ENCODE results near the gene CSNK2A1. TPM values are rescaled to one million over a fixed set of nuclear protein-coding genes. Genes with fewer than 3 reads are reported as not detected.

CSNK2A1 gene
- total and polyA plus RNA-seq, 12 donors: 18.9 to 192 (median 94.1) TPM

DNA sequence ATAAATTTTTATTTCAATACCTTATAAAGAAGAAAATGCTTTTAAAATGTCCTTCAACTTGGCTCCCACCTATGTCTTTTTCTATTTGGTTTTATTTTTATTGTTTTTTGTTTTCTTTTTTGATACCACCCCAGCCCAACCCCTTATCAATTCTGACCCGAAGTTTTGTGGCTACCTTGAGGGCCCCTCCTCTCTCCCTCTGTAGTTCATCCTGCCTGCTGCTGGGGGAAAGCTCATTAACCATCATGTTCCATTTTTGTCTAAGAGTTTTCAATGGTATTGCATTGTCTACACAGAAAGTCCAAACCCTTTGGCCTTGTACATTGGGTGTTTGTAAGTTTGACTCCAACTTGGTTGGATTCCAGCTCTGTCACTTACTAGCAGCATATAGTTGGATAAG is 5.3 kb upstream of the CSNK2A1 start:
- Histone ChIP-seq H3K27ac (no peak overlapping the region), H3K36me3 (replicated peaks in 1 of 2) (no peaks in the 10 kb centered on the region), H3K9me3 (replicated peaks in 1 of 3) (no peaks in the 10 kb centered on the region), H3K27me3 (peaks cover 4% of the 10 kb centered on the region), H3K4me1 (replicated peaks in 1 of 2) (peaks cover 0 to 5% of the 10 kb centered on the region in 2 donors), H3K4me3 (no peak overlapping the region)
- no peak for TF ChIP-seq POLR2A (IDR thresholded peaks at IDR 0.05)
- TF ChIP-seq, protein P1, sequence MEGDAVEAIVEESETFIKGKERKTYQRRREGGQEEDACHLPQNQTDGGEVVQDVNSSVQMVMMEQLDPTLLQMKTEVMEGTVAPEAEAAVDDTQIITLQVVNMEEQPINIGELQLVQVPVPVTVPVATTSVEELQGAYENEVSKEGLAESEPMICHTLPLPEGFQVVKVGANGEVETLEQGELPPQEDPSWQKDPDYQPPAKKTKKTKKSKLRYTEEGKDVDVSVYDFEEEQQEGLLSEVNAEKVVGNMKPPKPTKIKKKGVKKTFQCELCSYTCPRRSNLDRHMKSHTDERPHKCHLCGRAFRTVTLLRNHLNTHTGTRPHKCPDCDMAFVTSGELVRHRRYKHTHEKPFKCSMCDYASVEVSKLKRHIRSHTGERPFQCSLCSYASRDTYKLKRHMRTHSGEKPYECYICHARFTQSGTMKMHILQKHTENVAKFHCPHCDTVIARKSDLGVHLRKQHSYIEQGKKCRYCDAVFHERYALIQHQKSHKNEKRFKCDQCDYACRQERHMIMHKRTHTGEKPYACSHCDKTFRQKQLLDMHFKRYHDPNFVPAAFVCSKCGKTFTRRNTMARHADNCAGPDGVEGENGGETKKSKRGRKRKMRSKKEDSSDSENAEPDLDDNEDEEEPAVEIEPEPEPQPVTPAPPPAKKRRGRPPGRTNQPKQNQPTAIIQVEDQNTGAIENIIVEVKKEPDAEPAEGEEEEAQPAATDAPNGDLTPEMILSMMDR (IDR thresholded peaks at IDR 0.05): no peak
- intact Hi-C loops (cut with DNase I): no loop called here
- DNase-seq: no peak
- WGBS, 4 donors: 50 to 65% (median 56%) methylated on average over 1 of the region's 1 CpG

DNA sequence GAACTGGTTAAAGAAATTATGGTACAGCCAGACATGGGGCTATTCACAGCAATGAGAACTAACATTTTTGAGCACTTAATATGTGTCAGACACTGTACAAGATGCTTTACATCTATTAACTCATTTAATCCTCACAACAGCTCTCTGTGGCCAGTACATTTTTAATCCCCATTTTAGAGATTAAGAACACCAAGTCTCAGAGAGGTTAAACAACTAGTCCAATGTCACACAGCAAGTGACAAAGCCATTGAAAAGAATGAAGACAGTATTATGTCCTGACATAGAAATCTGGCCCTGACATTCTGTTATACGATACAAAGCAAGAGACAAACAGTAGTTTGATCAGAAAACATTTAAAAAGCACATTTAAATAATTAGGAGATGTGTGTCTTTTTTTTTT is 3.8 kb upstream of the CSNK2A1 start:
- no peak overlapping the region for H3K4me3 ChIP-seq
- 87 to 91% (median 91%) methylated on average over 1 of the region's 1 CpG for WGBS, 4 donors
- H3K27ac ChIP-seq: no peak overlapping the region
- H3K36me3 ChIP-seq (replicated peaks in 1 of 2): no peaks in the 10 kb centered on the region
- H3K27me3 ChIP-seq: no peaks in the 10 kb centered on the region
- TF ChIP-seq, protein P1 (IDR thresholded peaks at IDR 0.05): no peak
- TF ChIP-seq POLR2A (IDR thresholded peaks at IDR 0.05): no peak
- no peak for DNase-seq
- H3K9me3 ChIP-seq (replicated peaks in 1 of 3): no peaks in the 10 kb centered on the region
- intact Hi-C loops (cut with DNase I): no loop called here
- H3K4me1 ChIP-seq (replicated peaks in 1 of 2): peaks cover 1 to 9% of the 10 kb centered on the region in 2 donors

DNA sequence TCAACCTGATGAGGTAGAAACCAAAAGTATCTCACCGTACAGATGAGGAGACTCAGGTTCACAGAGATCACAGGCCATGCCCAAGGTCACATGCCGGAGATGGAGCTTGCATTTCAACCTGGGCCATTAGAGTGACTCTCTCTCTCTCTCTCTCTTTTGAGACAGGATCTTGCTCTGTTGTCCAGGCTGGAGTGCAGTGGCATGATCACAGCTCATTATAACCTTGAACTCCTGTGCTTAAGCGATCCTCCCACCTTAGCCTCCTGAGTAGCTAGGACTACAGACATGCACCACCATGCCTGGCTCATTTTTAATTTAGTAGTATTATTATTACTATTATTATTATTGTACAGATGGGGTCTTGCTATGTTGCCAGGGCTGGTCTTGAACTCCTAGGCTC is 2.8 kb upstream of the CSNK2A1 start:
- H3K9me3 ChIP-seq (replicated peaks in 1 of 3): no peaks in the 10 kb centered on the region
- intact Hi-C loops (cut with DNase I): no loop called here
- H3K4me1 ChIP-seq (replicated peaks in 1 of 2): peaks cover 10 to 20% of the 10 kb centered on the region in 2 donors
- H3K36me3 ChIP-seq (replicated peaks in 1 of 2): no peaks in the 10 kb centered on the region
- peak in 1 of 7 donors; percentile 6 for DNase-seq
- H3K4me3 ChIP-seq: no peak overlapping the region
- WGBS, 4 donors: 78 to 83% (median 80%) methylated on average over 3 of the region's 3 CpGs
- TF ChIP-seq, protein P1 (IDR thresholded peaks at IDR 0.05): no peak
- no peak for TF ChIP-seq POLR2A (IDR thresholded peaks at IDR 0.05)
- H3K27me3 ChIP-seq: no peaks in the 10 kb centered on the region
- H3K27ac ChIP-seq: no peak overlapping the region

DNA sequence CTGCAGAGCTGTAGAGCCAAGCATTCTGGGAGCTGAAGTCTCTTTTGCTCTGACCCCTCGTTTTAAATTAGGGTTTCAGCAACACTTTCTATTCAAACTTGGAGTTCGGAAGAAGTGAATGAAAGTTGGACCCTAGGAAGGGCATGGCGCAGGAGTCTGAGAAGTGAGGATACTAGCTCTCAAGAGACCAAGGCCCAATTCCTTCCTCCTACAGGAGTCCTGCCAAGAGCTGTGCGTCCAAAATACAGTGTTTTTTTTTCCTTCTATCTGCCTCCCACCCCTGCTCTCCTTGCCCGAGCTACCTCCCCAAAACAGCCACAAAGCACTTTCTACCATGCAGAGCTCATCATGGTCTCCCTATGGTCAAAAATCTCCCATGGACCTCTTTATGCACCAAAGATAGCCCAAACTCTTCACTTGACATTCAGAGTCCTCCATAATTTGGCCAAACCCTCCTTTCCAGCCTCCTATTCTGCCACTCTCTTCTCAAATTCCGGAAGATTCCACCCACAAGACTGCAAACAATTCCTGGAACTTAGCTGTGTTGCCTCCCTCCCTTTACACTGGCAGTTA is 649 bp upstream of the CSNK2A1 start:
- Histone ChIP-seq H3K27ac (peak overlapping the region in 4 of 5 donors; percentile 83 to 90 (median 87)), H3K4me3 (peak overlapping the region in 2 of 4 donors; percentile 93 to 99), H3K4me1 (replicated peaks in 1 of 2) (peaks cover 21 to 33% of the 10 kb centered on the region in 2 donors), H3K36me3 (replicated peaks in 1 of 2) (no peaks in the 10 kb centered on the region), H3K9me3 (replicated peaks in 1 of 3) (no peaks in the 10 kb centered on the region), H3K27me3 (no peaks in the 10 kb centered on the region)
- 44 to 65% (median 56%) methylated on average over 6 of the region's 6 CpGs for WGBS, 4 donors
- DNase-seq: no peak
- intact Hi-C loops (cut with DNase I): no loop called here
- TF ChIP-seq POLR2A (IDR thresholded peaks at IDR 0.05): no peak
- TF ChIP-seq, protein P1 (IDR thresholded peaks at IDR 0.05): no peak

Data from adrenal gland (tissue), 12 donors.